Umbilical cord (tissue), 2 donors: Measurements from ENCODE around the gene HTR6. TPM values are rescaled to one million over a fixed set of nuclear protein-coding genes. Genes with fewer than 3 reads are reported as not detected.
"Not testable (repeated sequence)": the region's sequence is repeated elsewhere in the genome, so short reads cannot be mapped to it uniquely, and the experiment has no call there.

Experiments used
- DNase-seq: peaks from one replicate; pipeline ENCODE4 v3.0.0-alpha.2; 2015; ENCODE audit warnings: low spot score
- total RNA-seq: library from RNA; depleted of rRNA; stranded (reverse); fragments of >200 nt; gene quantifications from one replicate; pipeline ENCODE4 v1.2.3, GENCODE V29; 2014; ENCODE audit warnings: low replicate concordance; ENCODE audit not compliant: insufficient read depth

The HTR6 gene
- not detected for total RNA-seq

GRCh38 chr1:19664453-19665185, at the start of gene HTR6:
TSS of gene HTR6 (plus strand) at chr1:19664875. CDS start at chr1:19665754, 879 bp downstream.
- no peak for DNase-seq

- DNase-seq = no peak
These were observed 49.2 kb upstream of the HTR6 start for GRCh38 chr1:19615438-19615837.

- no peak for DNase-seq
These were observed 48.2 kb upstream of the HTR6 start for GRCh38 chr1:19616489-19616888.

GRCh38 chr1:19617376-19617775, 47.3 kb upstream of the HTR6 start:
- no peak for DNase-seq

GRCh38 chr1:19618428-19618827, 46.2 kb upstream of the HTR6 start:
- no peak for DNase-seq

GRCh38 chr1:19619697-19620384, 44.8 kb upstream of the HTR6 start:
- no peak for DNase-seq

- no peak for DNase-seq
These were observed 43.9 kb upstream of the HTR6 start for GRCh38 chr1:19620786-19621185.

GRCh38 chr1:19621274-19621950, 43.3 kb upstream of the HTR6 start:
- DNase-seq = no peak

- DNase-seq = no peak
These were observed 42.5 kb upstream of the HTR6 start for GRCh38 chr1:19622204-19622603.

GRCh38 chr1:19623523-19623922, 41.2 kb upstream of the HTR6 start:
- DNase-seq = no peak

GRCh38 chr1:19625291-19625937, 39.3 kb upstream of the HTR6 start:
- DNase-seq = no peak

- DNase-seq = no peak
These were observed 35.8 kb upstream of the HTR6 start for GRCh38 chr1:19628879-19629278.

- DNase-seq = no peak
These were observed 35.3 kb upstream of the HTR6 start for GRCh38 chr1:19629357-19629756.

GRCh38 chr1:19630192-19630591, 34.5 kb upstream of the HTR6 start:
- DNase-seq = not testable (repeated sequence)

- no peak for DNase-seq
These were observed 33.8 kb upstream of the HTR6 start for GRCh38 chr1:19630720-19631395.

- no peak for DNase-seq
These were observed 32.5 kb upstream of the HTR6 start for GRCh38 chr1:19632211-19632610.

- DNase-seq = no peak
These were observed 31.6 kb upstream of the HTR6 start for GRCh38 chr1:19633106-19633505.

- DNase-seq = not testable (repeated sequence)
These were observed 29.6 kb upstream of the HTR6 start for GRCh38 chr1:19635064-19635463.

GRCh38 chr1:19635646-19636045, 29.0 kb upstream of the HTR6 start:
- DNase-seq = no peak

GRCh38 chr1:19636065-19636464, 28.6 kb upstream of the HTR6 start:
- DNase-seq = no peak

- not testable (repeated sequence) for DNase-seq
These were observed 27.9 kb upstream of the HTR6 start for GRCh38 chr1:19636749-19637148.
